Transverse colon (tissue), 4 donors: Measurements from ENCODE around the gene RAB40C. TPM values are rescaled to one million over a fixed set of nuclear protein-coding genes. Genes with fewer than 3 reads are reported as not detected.

Experiments used
- DNase-seq: peaks from one replicate; pipeline ENCODE4 v3.0.0-alpha.2; 2019
- H3K27ac ChIP-seq, 4 donors: fragments of 200-600 bp; sonication (generic); 2 replicates each; pipeline ENCODE4 v1.5.1; 2016 to 2018; ENCODE audit warnings: inconsistent platforms in 4 of 4
- H3K27me3 ChIP-seq: fragments of 200-600 bp; sonication (generic); 2 replicates; pipeline ENCODE4 v1.5.1; 2017; ENCODE audit warnings: inconsistent platforms
- H3K36me3 ChIP-seq, 4 donors: fragments of 200-600 bp; sonication (generic); 2 replicates each; pipeline ENCODE4 v1.5.1; 2017 to 2019; ENCODE audit warnings: inconsistent platforms in 4 of 4
- H3K4me1 ChIP-seq, 4 donors: fragments of 200-600 bp; sonication (generic); 2 replicates each; pipeline ENCODE4 v1.5.1; 2017 to 2020; ENCODE audit warnings: inconsistent platforms in 4 of 4
- H3K4me3 ChIP-seq, 4 donors: fragments of 200-600 bp; sonication (generic); 1 replicate in 1 of 4; 2 replicates in 3 of 4; pipeline versions ENCODE4 v1.5.1 to v1.6.1; 2017 to 2019; ENCODE audit warnings: inconsistent platforms in 4 of 4
- H3K9me3 ChIP-seq, 2 donors: fragments of 200-600 bp; sonication (generic); 2 replicates each; pipeline ENCODE4 v1.5.1; 2017 to 2019; ENCODE audit warnings: inconsistent platforms in 2 of 2
- EP300 ChIP-seq: sonication (generic); formaldehyde crosslinking; IDR thresholded peaks from one replicate; pipeline ENCODE4 v1.6.1; 2017; ENCODE audit warnings: antibody characterized with exemption, low read depth
- POLR2A ChIP-seq: fragments of 450-650 bp; IDR thresholded peaks from one replicate; pipeline ENCODE4 v1.6.1; 2016; ENCODE audit warnings: antibody characterized with exemption, mild to moderate bottlenecking, moderate library complexity
- POLR2AphosphoS5 ChIP-seq, 3 donors: sonication (generic); formaldehyde crosslinking; IDR thresholded peaks; one replicate each; pipeline ENCODE4 v1.6.1; 2016; ENCODE audit warnings: antibody characterized with exemption in 3 of 3
- WGBS, 2 donors: methylation state at CpG; one replicate each; pipeline ENCODE4 v1.1.5; 2018; ENCODE audit warnings: low coverage in 1 of 2; 5-methylcytosine and 5-hydroxymethylcytosine counted together
- in situ Hi-C, 4 donors: fragments of 200-750 bp; cut with MboI; loops; one replicate each; pipeline versions ENCODE4 v1.15.0 to v1.15.1; 2017; ENCODE audit warnings: low sequenced_read_pairs in 3 of 4, low pct_ligation_motif_present in 1 of 4, low pct_unique_long_range_greater_than_20kb in 1 of 4
- intact Hi-C: fragments of 100-400 bp; cut with DNase I; formaldehyde crosslinking; loops from one replicate; pipeline ENCODE4 v1.15.1; 2023; ENCODE audit warnings: low total_unique reads
- total RNA-seq, 4 donors: library from RNA; depleted of rRNA; stranded (reverse); fragments of >200 nt; gene quantifications; one replicate each; pipeline ENCODE4 v1.1.0, GENCODE V29; 2016
- TF ChIP-seq, protein P1 (sequence below), 5 experiments: fragments of 200-600 bp in 3 of 5; fragments of 450-650 bp in 2 of 5; sonication (generic) in 3 of 5; IDR thresholded peaks; 1 replicate in 2 of 5; 2 replicates in 3 of 5; pipeline ENCODE4 v1.5.1; 2016 to 2017; ENCODE audit warnings: antibody characterized with exemption in 5 of 5, inconsistent platforms in 3 of 5, mild to moderate bottlenecking in 2 of 5, moderate library complexity in 1 of 5

The RAB40C gene
- total RNA-seq, 4 donors from 2014 or later = 54.8 to 111 (median 83.5) TPM

DNA sequence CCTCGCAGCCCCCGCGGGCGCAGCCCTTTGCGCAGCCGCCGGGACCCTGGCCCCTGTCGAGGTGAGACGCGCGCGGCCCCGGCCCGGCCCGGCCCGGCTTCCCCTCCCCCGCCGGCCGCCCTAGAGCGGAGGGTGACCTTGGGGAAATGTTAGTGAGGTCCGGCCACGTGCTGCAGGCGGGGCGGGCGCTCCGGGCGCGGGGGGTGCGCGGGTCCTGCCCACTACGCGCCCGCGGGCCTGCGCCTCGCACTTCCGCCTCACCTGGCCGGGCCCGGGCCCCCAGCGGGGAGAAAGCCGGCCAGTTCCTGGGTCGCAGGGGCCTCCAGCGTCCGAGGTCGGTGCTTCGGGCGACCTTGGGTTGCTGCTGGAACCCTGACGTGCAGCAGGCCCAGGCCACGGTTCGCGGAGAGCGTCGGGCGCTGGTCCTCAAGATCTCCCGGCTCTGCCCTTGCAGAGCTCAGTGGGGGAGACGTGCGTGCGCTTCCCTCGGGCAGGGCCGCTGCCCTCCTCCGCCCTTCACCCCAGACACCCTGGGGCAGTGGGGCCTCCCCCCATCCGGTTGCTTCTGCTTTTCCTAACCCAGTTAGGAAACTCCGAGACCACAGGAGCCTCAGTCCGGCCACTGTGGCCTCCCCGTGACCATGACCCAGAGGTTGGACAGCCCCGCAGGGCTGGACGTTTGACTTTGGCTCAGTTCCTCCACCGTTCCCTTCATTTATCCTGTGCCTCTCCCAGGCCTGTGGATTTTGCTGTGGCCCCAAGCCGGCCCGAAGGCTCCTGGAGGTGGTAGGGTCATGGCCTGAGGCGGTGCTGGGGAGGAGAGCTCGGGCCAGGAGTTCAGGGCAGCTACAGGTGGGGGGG, 52.6 kb downstream of the RAB40C start:
- no peaks in the 10 kb centered on the region for H3K27me3 ChIP-seq
- TF ChIP-seq POLR2A (peak; percentile 61), EP300 (no peak), POLR2AphosphoS5 (IDR thresholded peaks at IDR 0.05) (peak in 2 of 3 donors; percentile 48 to 64)

DNA sequence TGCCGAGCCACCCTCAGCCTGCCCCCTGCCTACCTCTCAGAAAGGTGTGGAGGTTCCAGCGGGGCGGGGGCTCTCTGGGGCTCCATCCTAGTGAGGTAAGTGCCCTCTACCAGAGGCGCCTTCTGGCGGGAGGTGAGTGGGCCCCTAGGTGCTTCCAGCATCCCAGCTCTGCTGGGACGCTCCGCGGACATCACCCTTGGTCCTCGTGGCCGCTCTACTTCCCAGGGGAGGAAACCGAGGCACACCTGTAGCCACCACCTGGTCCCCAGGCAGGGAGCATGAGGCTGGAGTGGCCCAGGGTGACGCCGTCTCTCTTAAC, 53.1 kb downstream of the RAB40C start:
- H3K9me3 ChIP-seq = no peaks in the 10 kb centered on the region
- peak overlapping the region; percentile 93 to 96 (median 95) for H3K27ac ChIP-seq
- in situ Hi-C loops = no loop called here
- no peaks in the 10 kb centered on the region for H3K36me3 ChIP-seq
- no peak for TF ChIP-seq POLR2AphosphoS5 (IDR thresholded peaks at IDR 0.05)
- H3K27me3 ChIP-seq = no peaks in the 10 kb centered on the region
- intact Hi-C loops = no loop called here
- peaks cover 35 to 59% (median 58%) of the 10 kb centered on the region in 4 donors for H3K4me1 ChIP-seq
- peak overlapping the region; percentile 84 to 96 (median 88) for H3K4me3 ChIP-seq
- no peak for DNase-seq
- 66% methylated on average over 9 of the region's 13 CpGs; no CpG with 5 or more reads in 1 of the 2 donors for WGBS, 2 donors

More for the DNA sequence above, 52.6 kb downstream of the RAB40C start:
- DNase-seq = peak; percentile 86
- H3K4me3 ChIP-seq = peak overlapping the region; percentile 84 to 96 (median 88)
- intact Hi-C loops (no loop called here), in situ Hi-C loops (no loop called here)
- peaks cover 32 to 57% (median 57%) of the 10 kb centered on the region in 4 donors for H3K4me1 ChIP-seq
- peak overlapping the region; percentile 93 to 96 (median 95) for H3K27ac ChIP-seq
- no peaks in the 10 kb centered on the region for H3K36me3 ChIP-seq
- H3K9me3 ChIP-seq = no peaks in the 10 kb centered on the region
- WGBS, 2 donors = 6% methylated on average over 62 of the region's 72 CpGs; no CpG with 5 or more reads in 1 of the 2 donors

GRCh38 chr16:644556-644955, 54.7 kb downstream of the RAB40C start:
- Histone ChIP-seq H3K4me1 (peaks cover 40 to 70% (median 69%) of the 10 kb centered on the region in 4 donors), H3K27ac (peak overlapping the region; percentile 93 to 96 (median 95)), H3K36me3 (no peaks in the 10 kb centered on the region), H3K27me3 (no peaks in the 10 kb centered on the region), H3K9me3 (no peaks in the 10 kb centered on the region), H3K4me3 (no peak overlapping the region)
- in situ Hi-C loops = no loop called here
- 80 to 82% methylated on average over 2 to 12 of the region's 12 CpGs for WGBS, 2 donors
- no peak for DNase-seq
- intact Hi-C loops = no loop called here
- TF ChIP-seq POLR2A (no peak), EP300 (no peak), POLR2AphosphoS5 (IDR thresholded peaks at IDR 0.05) (no peak)
- TF ChIP-seq, protein P1, sequence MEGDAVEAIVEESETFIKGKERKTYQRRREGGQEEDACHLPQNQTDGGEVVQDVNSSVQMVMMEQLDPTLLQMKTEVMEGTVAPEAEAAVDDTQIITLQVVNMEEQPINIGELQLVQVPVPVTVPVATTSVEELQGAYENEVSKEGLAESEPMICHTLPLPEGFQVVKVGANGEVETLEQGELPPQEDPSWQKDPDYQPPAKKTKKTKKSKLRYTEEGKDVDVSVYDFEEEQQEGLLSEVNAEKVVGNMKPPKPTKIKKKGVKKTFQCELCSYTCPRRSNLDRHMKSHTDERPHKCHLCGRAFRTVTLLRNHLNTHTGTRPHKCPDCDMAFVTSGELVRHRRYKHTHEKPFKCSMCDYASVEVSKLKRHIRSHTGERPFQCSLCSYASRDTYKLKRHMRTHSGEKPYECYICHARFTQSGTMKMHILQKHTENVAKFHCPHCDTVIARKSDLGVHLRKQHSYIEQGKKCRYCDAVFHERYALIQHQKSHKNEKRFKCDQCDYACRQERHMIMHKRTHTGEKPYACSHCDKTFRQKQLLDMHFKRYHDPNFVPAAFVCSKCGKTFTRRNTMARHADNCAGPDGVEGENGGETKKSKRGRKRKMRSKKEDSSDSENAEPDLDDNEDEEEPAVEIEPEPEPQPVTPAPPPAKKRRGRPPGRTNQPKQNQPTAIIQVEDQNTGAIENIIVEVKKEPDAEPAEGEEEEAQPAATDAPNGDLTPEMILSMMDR (IDR thresholded peaks at IDR 0.05) = no peak

DNA sequence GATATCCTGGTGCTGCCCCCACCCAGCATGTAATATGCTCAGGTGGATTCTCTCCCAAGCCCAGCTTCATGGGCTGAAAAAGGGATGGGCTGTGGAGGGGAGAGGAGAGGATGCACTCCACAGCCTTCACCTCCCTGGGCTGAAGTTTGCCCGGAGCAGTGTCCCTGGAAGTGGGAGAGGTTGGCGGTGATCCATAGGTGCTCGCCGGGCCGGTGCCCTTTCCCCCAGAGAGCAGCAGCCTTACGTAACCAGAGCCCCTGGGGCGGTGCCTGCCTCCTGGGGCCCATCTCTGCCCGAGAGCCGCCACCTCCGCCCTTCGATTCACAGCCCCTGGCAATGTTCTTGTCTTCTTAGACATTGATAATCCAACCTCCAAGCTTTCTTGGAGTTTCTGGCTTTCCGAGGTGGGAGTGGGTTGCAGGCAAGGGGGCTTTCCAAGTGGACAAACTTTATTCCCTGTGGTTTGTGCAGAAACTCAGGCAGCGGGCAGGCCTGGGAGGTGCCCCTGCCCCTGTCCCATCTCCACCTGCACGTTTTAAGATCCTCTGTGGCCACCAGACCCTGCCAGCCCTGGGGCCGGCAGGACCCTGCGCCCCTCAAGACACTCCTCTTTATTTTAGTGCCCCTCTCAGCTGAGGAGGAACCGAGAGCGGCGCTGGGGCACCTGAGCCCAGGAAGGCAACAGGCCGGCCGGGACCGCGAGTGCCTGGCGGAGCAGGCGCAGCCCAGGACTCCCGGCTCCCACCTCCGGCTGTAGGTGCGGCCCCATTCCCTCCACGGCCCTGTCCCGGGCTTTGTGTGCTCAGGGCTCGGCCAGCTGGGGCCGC, 56.2 kb downstream of the RAB40C start:
- peak; percentile 52 for TF ChIP-seq POLR2A
- TF ChIP-seq, protein P1 (IDR thresholded peaks at IDR 0.05) = no peak
- peak in 2 of 3 donors; percentile 69 to 79 for TF ChIP-seq POLR2AphosphoS5 (IDR thresholded peaks at IDR 0.05)
- Histone ChIP-seq H3K4me1 (peaks cover 48 to 82% (median 77%) of the 10 kb centered on the region in 4 donors), H3K27me3 (no peaks in the 10 kb centered on the region), H3K27ac (peak overlapping the region; percentile 93 to 96 (median 95)), H3K4me3 (peak overlapping the region in 2 of 4 donors; percentile 13 to 25), H3K9me3 (no peaks in the 10 kb centered on the region), H3K36me3 (no peaks in the 10 kb centered on the region)
- WGBS, 2 donors = 48% methylated on average over 28 of the region's 32 CpGs; no CpG with 5 or more reads in 1 of the 2 donors
- intact Hi-C loops = no loop called here
- in situ Hi-C loops = no loop called here
- peak; percentile 89 for DNase-seq
